ENCODE results near the gene AMHR2. TPM values are rescaled to one million over a fixed set of nuclear protein-coding genes. Genes with fewer than 3 reads are reported as not detected.

The AMHR2 gene
- total and polyA plus RNA-seq, 2 experiments from 2014 or later: 0.24 TPM; not detected in 1

GRCh38 chr12:53419756-53420155, 3.9 kb upstream of the AMHR2 start:
- Mint-ChIP-seq H3K27me3 (ENCODE audit: insufficient read depth, low read depth, poor library complexity) (peaks cover 19% of the 10 kb centered on the region), H3K4me1 (peaks cover 31% of the 10 kb centered on the region), H3K36me3 (ENCODE audit: low read depth) (no peaks in the 10 kb centered on the region), H3K4me3 (no peak overlapping the region), H3K9me3 (no peaks in the 10 kb centered on the region), H3K27ac (no peak overlapping the region)
- H3K4me1 ChIP-seq (ENCODE audit: insufficient read depth): peaks cover 17% of the 10 kb centered on the region
- DNase-seq (ENCODE audit: low spot score) (no peak), ATAC-seq (no peak)
- no peak overlapping the region for H2AFZ ChIP-seq
- H3F3A ChIP-seq (replicated peaks; ENCODE audit: low read depth): 0 out of 2 replicates have a peak, but pooled peaks cover 3% of the 10 kb centered on the region
- H3K79me2 ChIP-seq (replicated peaks; ENCODE audit: insufficient read depth): no peaks in the 10 kb centered on the region
- no peak overlapping the region for H3K4me3 ChIP-seq
- no peak overlapping the region for H3K4me2 ChIP-seq
- TF ChIP-seq CREB1 (CRISPR knock-in tag; IDR thresholded peaks at IDR 0.05; ENCODE audit: low read depth) (no peak), JUNB (IDR thresholded peaks at IDR 0.05; ENCODE audit: unreplicated experiment) (no peak), CTCF (conservative IDR thresholded peaks at IDR 0.05; ENCODE audit: low read depth in 2 of 2) (no peak), STAT1 (IDR thresholded peaks at IDR 0.05; ENCODE audit: unreplicated experiment) (no peak), ZNF462 (CRISPR knock-in tag; IDR thresholded peaks at IDR 0.05) (no peak), EZH2 (IDR thresholded peaks at IDR 0.05; ENCODE audit: low read depth, unreplicated experiment) (no peak), ZNF331 (CRISPR knock-in tag; IDR thresholded peaks at IDR 0.05; ENCODE audit: low read depth) (no peak), ETS1 (IDR thresholded peaks at IDR 0.05) (no peak), NANOG (IDR thresholded peaks at IDR 0.05; ENCODE audit: borderline replicate concordance) (no peak), REST (IDR thresholded peaks at IDR 0.05; ENCODE audit: unreplicated experiment) (no peak), POLR2AphosphoS5 (IDR thresholded peaks at IDR 0.05; ENCODE audit: low read depth) (no peak), EZH2phosphoT487 (IDR thresholded peaks at IDR 0.05; ENCODE audit: unreplicated experiment) (no peak), ZNF114 (CRISPR knock-in tag; IDR thresholded peaks at IDR 0.05) (no peak)
- no peak overlapping the region for H3K27ac ChIP-seq (ENCODE audit: low read depth)
- no peaks in the 10 kb centered on the region for H3K9me2 ChIP-seq (ENCODE audit: insufficient read depth)
- H3K27me3 ChIP-seq (ENCODE audit: insufficient read depth): no peaks in the 10 kb centered on the region
- no peaks in the 10 kb centered on the region for H3K36me3 ChIP-seq (ENCODE audit: insufficient read depth)
- H4K20me1 ChIP-seq (replicated peaks; ENCODE audit: insufficient read depth): no peaks in the 10 kb centered on the region
